Pancreas (tissue), 10 donors: Measurements from ENCODE around the gene ARHGAP30. TPM values are rescaled to one million over a fixed set of nuclear protein-coding genes. Genes with fewer than 3 reads are reported as not detected.

Experiments used
- ATAC-seq, 4 donors: fragments of 200-7000 bp; cut with Tn5 transposase; one replicate each; pipeline versions ENCODE4 v1.8.0 to v1.9.1; 2020; ENCODE audit warnings: mild to moderate bottlenecking in 4 of 4, moderate library complexity in 4 of 4
- DNase-seq, 6 donors: peaks; one replicate each; pipeline ENCODE4 v3.0.0-alpha.2; 2020
- FAIRE-seq: peaks from 2 replicates; lab custom pipeline; 2012; peaks lifted over from hg19 to GRCh38; lab: Jason Lieb, UNC
- H3K27ac ChIP-seq, 4 donors: fragments of 200-600 bp; sonication (generic); 1 replicate in 3 of 4; 2 replicates in 1 of 4; pipeline versions ENCODE4 v1.5.0 to v1.8.0; 2020
- H3K27me3 ChIP-seq, 4 donors: fragments of 200-600 bp; one replicate each; pipeline ENCODE4 v1.8.0; 2021
- H3K36me3 ChIP-seq, 3 donors: fragments of 200-600 bp; sonication (generic) in 1 of 3; one replicate each; pipeline versions ENCODE4 v1.5.0 to v1.8.0; 2020 to 2021
- H3K4me1 ChIP-seq, 3 donors: fragments of 200-600 bp; one replicate each; pipeline ENCODE4 v1.8.0; 2021
- H3K4me3 ChIP-seq, 4 donors: fragments of 200-600 bp; sonication (generic) in 2 of 4; one replicate each; pipeline versions ENCODE4 v1.5.0 to v1.8.0; 2020 to 2021
- H3K9me3 ChIP-seq, 4 donors: fragments of 200-600 bp; one replicate each; pipeline ENCODE4 v1.8.0; 2021
- WGBS, 2 donors: extraction: QIAGEN DNeasy Blood & Tissue Kit; methylation state at CpG; one replicate each; pipeline ENCODE4 v1.1.7; 2013; 5-methylcytosine and 5-hydroxymethylcytosine counted together
- intact Hi-C, 3 donors: fragments of 100-400 bp; cut with DNase I; formaldehyde crosslinking; loops; one replicate each; pipeline versions ENCODE4 v1.11.1 to v1.14.2; 2022
- polyA plus RNA-seq, 2 donors: library from polyadenylated mRNA; stranded (reverse); fragments of 200-250 nt; gene quantifications; one replicate each; pipeline ENCODE4 v1.2.3, GENCODE V29; 2013
- total RNA-seq, 6 donors: library from RNA; stranded (reverse); fragmentation: NEBNext Ultra II Directional in 4 of 6; extraction: Animal tissue kit (Norgen Biotek cat#: 25700) in 4 of 6; gene quantifications; one replicate each; pipeline versions ENCODE4 v1.2.1 to v1.2.4, GENCODE V29; 2021 to 2023
- TF ChIP-seq, protein P1 (sequence below), 4 donors: fragments of 200-600 bp; sonication (generic) in 3 of 4; IDR thresholded peaks; one replicate each; pipeline versions ENCODE4 v1.5.0 to v1.8.0; 2021; ENCODE audit warnings: antibody characterized with exemption in 4 of 4
- donor health status: healthy with polysubstance abuse.
- donor health status: DM: no; HTN: no; CAD: no; lungs with moderate emphysema.
- donor health status: DM: no; HTN: no; CAD: no.
- donor health status: control.
- donor health status: control.
- donor health status: Bipolar disorder and iron deficiency.
- donor health status: DM: yes; HTN: yes; CAD: no.
- donor health status: DM: no; HTN: no; CAD: no.
- donor health status: DM: no; HTN: no; CAD: no.
- donor health status: DM: yes; HTN: yes; CAD: no.

The ARHGAP30 gene
- total and polyA plus RNA-seq, 8 donors = 0.43 to 9.1 (median 1.7) TPM

- Histone ChIP-seq H3K4me1 (peaks cover 0 to 26% (median 22%) of the 10 kb centered on the region in 3 donors), H3K9me3 (no peaks in the 10 kb centered on the region), H3K4me3 (peak overlapping the region in 3 of 4 donors; percentile 19 to 45 (median 35)), H3K27me3 (no peaks in the 10 kb centered on the region), H3K27ac (peak overlapping the region in 3 of 4 donors; percentile 54 to 88 (median 73)), H3K36me3 (no peaks in the 10 kb centered on the region)
- FAIRE-seq (no peak), ATAC-seq (peak; percentile 51 to 85 (median 67)), DNase-seq (peak in 2 of 6 donors; percentile 29 to 65)
- TF ChIP-seq, protein P1, sequence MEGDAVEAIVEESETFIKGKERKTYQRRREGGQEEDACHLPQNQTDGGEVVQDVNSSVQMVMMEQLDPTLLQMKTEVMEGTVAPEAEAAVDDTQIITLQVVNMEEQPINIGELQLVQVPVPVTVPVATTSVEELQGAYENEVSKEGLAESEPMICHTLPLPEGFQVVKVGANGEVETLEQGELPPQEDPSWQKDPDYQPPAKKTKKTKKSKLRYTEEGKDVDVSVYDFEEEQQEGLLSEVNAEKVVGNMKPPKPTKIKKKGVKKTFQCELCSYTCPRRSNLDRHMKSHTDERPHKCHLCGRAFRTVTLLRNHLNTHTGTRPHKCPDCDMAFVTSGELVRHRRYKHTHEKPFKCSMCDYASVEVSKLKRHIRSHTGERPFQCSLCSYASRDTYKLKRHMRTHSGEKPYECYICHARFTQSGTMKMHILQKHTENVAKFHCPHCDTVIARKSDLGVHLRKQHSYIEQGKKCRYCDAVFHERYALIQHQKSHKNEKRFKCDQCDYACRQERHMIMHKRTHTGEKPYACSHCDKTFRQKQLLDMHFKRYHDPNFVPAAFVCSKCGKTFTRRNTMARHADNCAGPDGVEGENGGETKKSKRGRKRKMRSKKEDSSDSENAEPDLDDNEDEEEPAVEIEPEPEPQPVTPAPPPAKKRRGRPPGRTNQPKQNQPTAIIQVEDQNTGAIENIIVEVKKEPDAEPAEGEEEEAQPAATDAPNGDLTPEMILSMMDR (IDR thresholded peaks at IDR 0.05) = no peak
- 41 to 43% methylated on average over 3 of the region's 3 CpGs for WGBS, 2 donors
- intact Hi-C loops = no loop called here
These were observed 19.0 kb upstream of the ARHGAP30 start for GRCh38 chr1:161088587-161089110.

DNA sequence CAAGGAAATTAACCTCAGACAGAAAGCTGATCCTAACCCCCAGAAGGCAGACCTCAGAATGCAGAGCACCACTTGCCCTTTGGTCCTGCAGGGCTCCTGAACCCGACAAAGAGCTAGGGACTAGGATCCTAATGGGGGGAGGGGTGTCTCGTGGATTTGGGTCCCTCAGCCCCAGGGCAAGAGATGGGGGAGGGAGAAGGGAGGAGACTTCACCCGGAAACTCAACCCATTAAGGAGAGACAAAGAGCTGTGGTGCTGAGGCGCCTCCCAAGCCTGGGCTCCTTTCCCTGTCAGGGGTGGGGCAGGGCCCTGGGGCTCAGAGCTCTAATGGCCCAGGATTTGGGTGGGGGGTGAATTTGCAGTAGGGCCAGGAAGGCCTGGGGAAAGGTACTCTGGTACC, 16.8 kb upstream of the ARHGAP30 start:
- TF ChIP-seq, protein P1 (IDR thresholded peaks at IDR 0.05) = no peak
- no peaks in the 10 kb centered on the region for H3K36me3 ChIP-seq
- intact Hi-C loops = no loop called here
- DNase-seq (peak in 1 of 6 donors; percentile 44), FAIRE-seq (no peak), ATAC-seq (no peak)
- H3K4me3 ChIP-seq = no peak overlapping the region
- no peaks in the 10 kb centered on the region for H3K9me3 ChIP-seq
- WGBS, 2 donors = 69 to 76% methylated on average over 4 of the region's 4 CpGs
- H3K27ac ChIP-seq = no peak overlapping the region
- H3K27me3 ChIP-seq = no peaks in the 10 kb centered on the region
- H3K4me1 ChIP-seq = peaks cover 0 to 32% (median 31%) of the 10 kb centered on the region in 3 donors

GRCh38 chr1:161085165-161085564, 15.5 kb upstream of the ARHGAP30 start:
- DNase-seq = peak in 1 of 6 donors; percentile 47
- 65 to 69% methylated on average over 2 of the region's 2 CpGs for WGBS, 2 donors
- Histone ChIP-seq H3K9me3 (no peaks in the 10 kb centered on the region), H3K27me3 (no peaks in the 10 kb centered on the region), H3K27ac (peak overlapping the region in 1 of 4 donors; percentile 79), H3K4me3 (no peak overlapping the region), H3K36me3 (no peaks in the 10 kb centered on the region), H3K4me1 (peaks cover 0 to 31% (median 30%) of the 10 kb centered on the region in 3 donors)
- TF ChIP-seq, protein P1 (IDR thresholded peaks at IDR 0.05) = no peak
- no peak for FAIRE-seq
- intact Hi-C loops = no loop called here
- no peak for ATAC-seq

GRCh38 chr1:161084597-161084988, 14.9 kb upstream of the ARHGAP30 start:
- Histone ChIP-seq H3K4me3 (no peak overlapping the region), H3K4me1 (peaks cover 0 to 25% (median 25%) of the 10 kb centered on the region in 3 donors), H3K9me3 (no peaks in the 10 kb centered on the region), H3K27ac (peak overlapping the region in 1 of 4 donors; percentile 79), H3K27me3 (no peaks in the 10 kb centered on the region), H3K36me3 (no peaks in the 10 kb centered on the region)
- intact Hi-C loops = no loop called here
- ATAC-seq (no peak), DNase-seq (peak in 1 of 6 donors; percentile 46), FAIRE-seq (no peak)
- TF ChIP-seq, protein P1 (IDR thresholded peaks at IDR 0.05) = no peak
- WGBS, 2 donors = 91 to 96% methylated on average over 1 of the region's 1 CpG
